ENCODE data around the gene CASZ1. TPM values are rescaled to one million over a fixed set of nuclear protein-coding genes. Genes with fewer than 3 reads are reported as not detected.

The CASZ1 gene
- total and polyA plus RNA-seq, 2 donors (not counting 1 experiment from before 2014, with no cell fraction given) = 0.34 to 0.50 TPM

- no peak overlapping the region for H2AFZ ChIP-seq (ENCODE audit: low read length)
- no peak overlapping the region for H3K27ac ChIP-seq (ENCODE audit: insufficient read depth, low read length)
- TF ChIP-seq EZH2 (IDR thresholded peaks at IDR 0.05; ENCODE audit: low read length, missing control alignments) (no peak), CTCF (conservative IDR thresholded peaks at IDR 0.05 in 1 of 2, IDR thresholded peaks at IDR 0.05 in 1 of 2; ENCODE audit: low read depth in 1 of 2, low read length in 2 of 2) (no peak)
- DNase-seq (ENCODE audit: low read depth in 2 of 2) = peak in 1 of 2 donors; percentile 51
- H4K20me1 ChIP-seq (ENCODE audit: control insufficient read depth, extremely low read depth, insufficient read depth, low read length) = no peaks in the 10 kb centered on the region
- no peaks in the 10 kb centered on the region for H3K4me1 ChIP-seq (ENCODE audit: control insufficient read depth, extremely low read depth, insufficient read depth, low read length)
- H3K4me2 ChIP-seq (ENCODE audit: extremely low read depth, insufficient read depth, low read length) = no peak overlapping the region
- no peak overlapping the region for H3K9ac ChIP-seq (ENCODE audit: insufficient read depth, low read length)
- H3K36me3 ChIP-seq (ENCODE audit: control insufficient read depth, insufficient read depth, low read length) = no peaks in the 10 kb centered on the region
- H3K79me2 ChIP-seq (ENCODE audit: control insufficient read depth, insufficient read depth, low read length) = no peaks in the 10 kb centered on the region
- H3K9me3 ChIP-seq (ENCODE audit: control insufficient read depth, insufficient read depth, low read depth, low read length) = no peaks in the 10 kb centered on the region
- no peak overlapping the region for H3K4me3 ChIP-seq (replicated peaks in 1 of 4; ENCODE audit: control extremely low read depth in 1 of 4, insufficient read depth in 1 of 4, low read depth in 3 of 4, low read length in 4 of 4)
- H3K27me3 ChIP-seq (ENCODE audit: control insufficient read depth, insufficient read depth, low read length) = no peaks in the 10 kb centered on the region
Observed at GRCh38 chr1:10754568-10755329, 41.7 kb downstream of the CASZ1 start.

GRCh38 chr1:10753299-10753698 lies 43.1 kb downstream of the CASZ1 start:
- H3K79me2 ChIP-seq (ENCODE audit: control insufficient read depth, insufficient read depth, low read length) = no peaks in the 10 kb centered on the region

More at GRCh38 chr1:10753299-10753698, 43.1 kb downstream of the CASZ1 start:
- H3K9me3 ChIP-seq (ENCODE audit: control insufficient read depth, insufficient read depth, low read depth, low read length) = no peaks in the 10 kb centered on the region
- H3K27me3 ChIP-seq (ENCODE audit: control insufficient read depth, insufficient read depth, low read length) = no peaks in the 10 kb centered on the region
- DNase-seq (ENCODE audit: low read depth in 2 of 2) = no peak
- H3K4me2 ChIP-seq (ENCODE audit: extremely low read depth, insufficient read depth, low read length) = no peak overlapping the region
- no peaks in the 10 kb centered on the region for H3K36me3 ChIP-seq (ENCODE audit: control insufficient read depth, insufficient read depth, low read length)
- H3K4me1 ChIP-seq (ENCODE audit: control insufficient read depth, extremely low read depth, insufficient read depth, low read length) = no peaks in the 10 kb centered on the region
- H3K27ac ChIP-seq (ENCODE audit: insufficient read depth, low read length) = no peak overlapping the region
- TF ChIP-seq CTCF (conservative IDR thresholded peaks at IDR 0.05 in 1 of 2, IDR thresholded peaks at IDR 0.05 in 1 of 2; ENCODE audit: low read depth in 1 of 2, low read length in 2 of 2) (no peak), EZH2 (IDR thresholded peaks at IDR 0.05; ENCODE audit: low read length, missing control alignments) (no peak)
- no peak overlapping the region for H2AFZ ChIP-seq (ENCODE audit: low read length)
- no peak overlapping the region for H3K9ac ChIP-seq (ENCODE audit: insufficient read depth, low read length)
- no peaks in the 10 kb centered on the region for H4K20me1 ChIP-seq (ENCODE audit: control insufficient read depth, extremely low read depth, insufficient read depth, low read length)
- no peak overlapping the region for H3K4me3 ChIP-seq (replicated peaks in 1 of 4; ENCODE audit: control extremely low read depth in 1 of 4, insufficient read depth in 1 of 4, low read depth in 3 of 4, low read length in 4 of 4)
